GM21529 (cell line): ENCODE results near the gene SDHAF2.
"Not testable (repeated sequence)": the region's sequence is repeated elsewhere in the genome, so short reads cannot be mapped to it uniquely, and the experiment has no call there.

Experiments
- ATAC-seq: cut with Tn5 transposase; IDR thresholded peaks from one replicate; pipeline ENCODE4 v1.9.1; 2021; ENCODE audit not compliant: unreplicated experiment

The SDHAF2 gene

DNA sequence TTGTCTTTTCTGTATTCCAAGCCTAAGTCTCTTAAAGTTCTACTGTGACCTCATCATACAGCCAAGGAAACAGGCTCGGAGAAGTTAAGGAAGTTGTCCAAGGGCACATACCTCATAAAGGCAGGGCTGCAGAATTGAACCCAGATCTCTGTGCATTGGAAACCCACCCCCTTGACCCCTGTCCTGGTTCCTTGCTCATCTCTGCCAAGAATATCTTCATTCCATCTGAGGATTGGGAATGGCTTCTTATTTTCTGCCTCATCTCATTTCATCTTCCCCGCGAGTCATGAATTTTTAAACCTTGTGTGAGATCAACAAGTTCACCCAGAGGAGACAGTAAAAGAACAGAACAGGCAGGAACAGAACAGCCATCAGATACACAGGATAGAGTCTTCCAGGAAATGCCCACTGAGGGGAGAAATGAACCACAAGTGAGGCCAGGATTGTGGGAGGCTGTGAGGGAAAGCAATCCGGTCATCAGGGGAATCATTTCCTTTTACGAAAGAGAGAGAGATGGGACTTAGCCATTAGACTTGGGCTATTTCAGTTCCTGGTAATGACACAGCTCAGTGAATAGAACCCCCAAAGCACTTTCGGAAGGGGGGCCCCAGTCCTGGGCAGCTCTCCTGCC, 44.2 kb downstream of the SDHAF2 start:
- ATAC-seq = no peak

DNA sequence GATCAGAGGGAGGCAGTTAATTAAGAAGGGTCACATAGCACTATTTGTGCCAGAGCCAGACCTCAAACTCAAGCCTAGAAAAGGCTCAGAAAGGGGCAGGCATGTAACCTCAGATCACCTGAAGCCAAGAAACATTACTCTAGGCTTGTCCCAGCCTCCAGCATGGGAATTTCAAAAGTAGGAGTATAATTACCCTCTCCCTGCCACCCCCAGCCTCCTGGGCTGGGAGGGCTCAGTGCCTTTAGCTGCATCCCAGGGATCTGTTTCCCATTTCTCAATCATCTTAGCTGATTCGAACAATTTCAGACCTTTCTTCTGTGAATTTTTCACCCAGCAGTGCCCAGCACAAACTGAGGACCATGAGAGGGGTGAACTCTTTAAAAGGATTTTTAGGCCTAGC, 45.5 kb downstream of the SDHAF2 start:
- no peak for ATAC-seq

GRCh38 chr11:61476371-61476770, 46.4 kb downstream of the SDHAF2 start:
- ATAC-seq = no peak

DNA sequence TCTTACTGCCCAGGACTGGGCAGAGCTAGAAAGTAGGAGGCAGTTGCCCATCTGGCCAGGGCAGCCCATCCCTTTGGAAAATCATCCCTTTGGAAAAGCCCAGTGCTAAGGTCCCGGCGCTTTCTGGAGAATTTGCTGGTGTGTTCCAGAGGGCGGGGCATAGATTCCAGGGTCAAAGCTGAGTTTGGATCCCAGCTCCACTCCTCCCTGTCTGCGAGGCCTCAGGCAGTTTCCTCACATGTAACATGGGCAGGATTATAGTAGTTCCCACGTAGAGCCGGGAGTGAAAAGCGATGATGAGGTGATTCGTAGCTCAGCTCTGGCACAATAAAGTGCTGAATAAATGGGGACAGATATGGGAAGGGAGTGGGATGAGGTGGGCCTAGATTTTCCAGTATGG, 47.2 kb downstream of the SDHAF2 start:
- no peak for ATAC-seq

- no peak for ATAC-seq
Observed at GRCh38 chr11:61477727-61478148, 47.8 kb downstream of the SDHAF2 start.

- ATAC-seq = not testable (repeated sequence)
Observed at GRCh38 chr11:61479360-61480058, 49.6 kb downstream of the SDHAF2 start.

DNA sequence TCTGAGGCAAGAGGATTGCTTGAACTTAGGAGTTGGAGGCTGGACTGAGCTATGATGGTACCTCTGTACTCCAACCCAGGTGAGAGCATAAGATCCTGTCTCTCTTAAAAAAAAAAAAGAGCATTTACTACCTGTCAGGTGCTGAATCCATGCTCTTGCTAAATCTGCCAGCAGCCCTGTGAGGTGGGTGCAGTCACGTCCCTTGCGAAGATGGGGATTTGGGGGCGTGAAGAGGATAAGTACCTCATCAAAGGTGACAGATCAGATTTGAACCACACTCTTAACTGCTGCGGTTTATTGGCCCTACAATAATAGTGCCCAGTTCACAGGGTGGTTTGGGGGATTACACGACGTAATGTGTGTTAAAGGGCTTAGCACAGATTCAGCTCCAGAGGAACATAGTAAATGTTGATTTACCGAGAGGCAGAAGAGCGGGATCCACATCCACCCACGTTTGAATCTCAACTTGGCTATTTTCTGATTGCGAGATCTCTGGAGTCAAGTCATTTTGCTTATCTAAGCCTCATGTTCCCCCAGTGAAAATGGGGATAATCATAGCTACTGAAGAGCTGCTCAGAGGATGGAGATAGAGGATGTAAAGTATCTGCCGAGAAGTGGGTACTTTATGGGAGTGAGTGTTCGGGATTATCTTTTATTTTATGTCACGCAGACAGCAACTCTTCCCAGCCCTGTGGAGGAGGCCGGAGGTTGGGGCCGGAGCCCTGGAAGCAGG, 50.5 kb downstream of the SDHAF2 start:
- no peak for ATAC-seq

DNA sequence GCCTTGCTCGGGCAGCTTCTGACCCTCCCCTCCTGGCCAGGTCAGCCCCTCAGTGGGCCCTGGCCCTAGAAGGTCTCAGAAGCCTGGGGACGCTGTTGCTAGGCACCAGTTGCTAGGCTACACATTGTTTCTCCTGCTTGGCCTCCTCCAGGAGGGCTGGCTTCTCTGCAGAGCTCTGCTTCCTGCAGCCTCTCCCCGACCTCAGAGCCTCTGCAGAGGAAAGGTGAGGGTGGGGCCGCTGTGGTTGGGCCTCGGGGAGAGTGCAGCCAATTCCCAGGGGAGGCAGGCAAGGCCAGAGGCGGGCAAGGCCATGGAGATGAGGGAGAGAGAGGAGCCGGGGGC, 51.0 kb downstream of the SDHAF2 start:
- ATAC-seq = no peak

DNA sequence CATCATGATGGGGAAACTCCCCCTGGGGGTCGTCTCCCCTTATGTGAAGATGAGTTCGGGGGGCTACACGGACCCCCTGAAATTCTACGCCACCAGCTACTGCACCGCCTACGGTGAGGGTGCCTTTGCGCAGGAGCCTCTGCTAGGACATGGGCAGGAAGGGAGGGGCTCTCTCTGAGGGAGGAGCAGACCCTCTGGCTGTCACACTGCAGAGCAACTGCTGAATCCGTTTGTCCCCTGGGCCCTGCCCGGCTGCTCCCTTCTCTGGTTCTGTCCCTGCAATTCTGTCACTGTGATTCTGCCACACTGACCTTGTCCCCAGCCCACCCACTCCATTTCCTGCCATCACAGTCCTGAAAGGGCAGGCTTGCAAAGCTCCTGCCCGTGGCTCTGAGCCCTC, 51.9 kb downstream of the SDHAF2 start:
- no peak for ATAC-seq

GRCh38 chr11:61482513-61482912, 52.6 kb downstream of the SDHAF2 start:
- ATAC-seq = no peak

DNA sequence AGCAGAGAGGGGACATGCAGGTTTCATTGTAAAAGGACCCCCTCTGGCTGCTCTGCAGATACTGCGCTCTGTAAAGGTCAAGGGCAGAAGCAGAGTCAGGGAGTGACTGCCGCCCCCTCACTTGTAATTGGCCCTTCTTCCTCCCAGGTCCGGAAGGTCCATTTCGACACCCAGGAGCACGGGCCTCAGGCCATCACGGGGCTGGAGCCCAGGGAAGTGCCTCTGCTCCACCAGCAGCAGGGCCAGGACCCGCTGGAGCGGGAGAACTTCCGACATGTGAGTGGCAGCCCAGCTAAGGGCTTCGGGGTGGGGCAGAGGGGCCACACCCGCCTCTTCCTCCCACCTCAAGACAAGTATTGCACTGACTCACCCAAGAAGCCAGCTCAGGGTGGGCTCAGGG, 54.6 kb downstream of the SDHAF2 start:
- ATAC-seq = no peak

DNA sequence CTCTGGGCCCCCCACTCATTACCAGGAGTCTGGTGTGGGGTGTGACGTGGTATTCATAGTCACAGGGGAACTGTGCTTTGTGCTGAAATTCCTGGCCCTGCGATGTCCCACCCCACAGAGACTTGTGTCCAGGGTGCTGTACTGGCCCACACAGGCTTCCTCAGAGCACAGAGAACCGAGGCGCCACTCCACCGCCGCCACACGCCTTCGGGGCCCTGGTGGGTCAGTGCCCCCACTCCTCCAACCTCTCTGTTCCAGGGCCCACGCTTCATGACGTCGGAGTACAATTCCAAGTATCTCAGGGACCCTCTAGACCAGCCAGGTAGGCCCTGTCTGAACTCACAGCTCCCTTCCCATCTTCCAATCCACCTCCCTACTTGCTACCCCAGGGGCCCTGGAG, 55.2 kb downstream of the SDHAF2 start:
- no peak for ATAC-seq

DNA sequence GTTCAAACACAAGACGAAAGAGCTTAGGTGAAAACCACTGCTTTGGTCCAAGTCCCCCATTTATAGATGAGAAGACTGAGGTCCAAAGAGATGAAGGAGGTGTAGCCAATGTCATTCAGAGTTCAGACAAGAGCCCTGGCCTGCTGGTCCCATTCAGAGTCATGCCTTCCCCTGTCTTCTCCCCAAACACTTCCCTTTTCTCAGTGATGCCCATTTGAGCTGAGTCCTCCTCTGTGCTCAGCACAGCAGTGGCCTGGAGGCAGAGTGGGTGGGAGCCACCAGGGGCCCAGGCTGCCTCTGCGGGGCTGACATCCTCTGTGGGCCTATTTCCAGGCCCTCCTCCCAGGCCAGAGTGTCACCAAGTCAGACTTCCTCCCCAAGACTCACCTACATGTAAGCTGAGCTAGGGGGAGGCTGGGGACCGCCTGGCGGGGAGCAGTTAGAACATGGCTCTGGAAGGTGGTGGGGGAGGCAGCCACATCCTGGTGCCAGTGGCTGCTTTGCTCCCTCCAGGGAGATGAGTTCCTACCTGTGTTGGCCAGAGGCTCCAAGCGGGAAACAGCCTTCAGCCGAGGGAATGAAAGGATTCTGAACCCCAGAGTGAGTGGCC, 56.2 kb downstream of the SDHAF2 start:
- ATAC-seq = no peak

GRCh38 chr11:61486779-61487178, 56.9 kb downstream of the SDHAF2 start:
- ATAC-seq = no peak

DNA sequence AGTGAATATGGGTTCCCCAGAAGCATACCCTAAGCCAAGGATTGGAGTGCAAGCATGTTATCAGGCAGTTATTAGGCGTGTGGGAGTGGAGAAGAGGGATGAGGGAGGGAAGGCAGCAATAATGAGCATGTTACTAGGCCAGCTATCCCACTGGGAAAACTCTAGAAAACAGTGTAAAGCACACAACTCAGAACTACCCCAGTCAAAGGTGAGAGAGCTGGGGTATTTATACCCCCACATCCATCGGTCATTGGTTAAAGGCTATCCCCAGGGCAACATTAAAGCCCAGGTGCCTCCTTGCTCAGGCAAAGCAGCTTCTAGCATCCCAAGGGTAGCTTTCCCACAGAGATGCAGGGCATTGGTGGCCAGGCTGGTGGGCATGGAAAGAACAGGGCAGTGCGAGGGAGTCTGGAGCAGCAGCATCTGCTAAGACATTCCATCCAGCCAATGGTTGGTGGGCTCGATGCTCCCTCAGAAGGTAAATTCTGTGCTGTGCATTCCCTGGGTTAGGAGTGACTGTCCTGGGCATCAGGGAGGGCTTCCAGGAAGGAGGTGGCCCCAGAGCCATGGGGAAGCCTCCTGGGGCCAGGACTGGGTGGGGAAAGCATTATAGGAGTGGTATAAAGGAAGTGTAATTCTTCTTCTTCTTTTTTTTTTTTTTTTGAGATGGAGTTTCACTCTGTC, 57.6 kb downstream of the SDHAF2 start:
- no peak for ATAC-seq

GRCh38 chr11:61488651-61489291, 58.8 kb downstream of the SDHAF2 start:
- no peak for ATAC-seq

DNA sequence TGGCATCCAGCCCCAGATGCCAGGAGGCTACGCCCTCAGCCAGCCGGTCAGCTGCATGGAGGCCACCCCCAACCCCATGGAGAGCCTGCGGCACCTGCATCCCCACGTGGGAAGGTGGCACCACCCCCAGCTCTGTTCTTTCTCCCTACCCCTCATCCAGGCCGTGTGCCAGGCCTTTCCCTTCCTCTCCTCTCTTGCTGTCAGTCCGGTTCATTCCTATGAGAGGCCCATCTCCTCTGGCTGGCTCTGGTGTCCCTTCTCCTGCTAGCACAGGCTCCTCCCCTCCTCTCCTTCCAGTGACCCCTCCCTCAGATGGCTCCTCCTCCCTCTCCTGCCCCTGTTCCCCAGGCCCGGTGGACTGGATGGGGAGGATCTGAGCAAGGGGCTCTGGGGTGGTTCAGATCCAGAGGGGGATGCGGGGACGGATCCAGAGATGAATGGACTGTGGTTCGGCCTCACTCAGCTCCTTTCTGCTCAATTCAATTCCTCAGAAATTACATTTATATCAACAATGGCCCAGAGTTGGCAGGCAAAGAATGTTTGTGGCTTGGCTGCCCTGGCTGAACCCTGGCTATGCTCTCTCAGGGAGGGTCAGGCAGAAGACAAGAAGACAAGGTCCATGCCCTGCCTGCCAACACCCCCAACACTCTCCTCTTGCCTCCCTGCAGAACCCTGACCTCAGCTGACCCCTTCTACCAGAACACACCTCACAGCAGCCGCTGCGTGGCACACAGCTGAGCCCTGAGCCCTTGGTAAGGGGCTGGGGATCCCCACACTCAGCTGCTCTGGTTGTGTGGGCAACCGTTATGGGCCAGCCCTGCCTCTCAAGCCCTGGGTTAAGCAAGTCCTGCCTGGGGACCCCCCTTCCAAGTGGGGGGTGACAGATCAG, 60.2 kb downstream of the SDHAF2 start:
- no peak for ATAC-seq

- no peak for ATAC-seq
Observed at GRCh38 chr11:61491736-61492395, 61.9 kb downstream of the SDHAF2 start.

DNA sequence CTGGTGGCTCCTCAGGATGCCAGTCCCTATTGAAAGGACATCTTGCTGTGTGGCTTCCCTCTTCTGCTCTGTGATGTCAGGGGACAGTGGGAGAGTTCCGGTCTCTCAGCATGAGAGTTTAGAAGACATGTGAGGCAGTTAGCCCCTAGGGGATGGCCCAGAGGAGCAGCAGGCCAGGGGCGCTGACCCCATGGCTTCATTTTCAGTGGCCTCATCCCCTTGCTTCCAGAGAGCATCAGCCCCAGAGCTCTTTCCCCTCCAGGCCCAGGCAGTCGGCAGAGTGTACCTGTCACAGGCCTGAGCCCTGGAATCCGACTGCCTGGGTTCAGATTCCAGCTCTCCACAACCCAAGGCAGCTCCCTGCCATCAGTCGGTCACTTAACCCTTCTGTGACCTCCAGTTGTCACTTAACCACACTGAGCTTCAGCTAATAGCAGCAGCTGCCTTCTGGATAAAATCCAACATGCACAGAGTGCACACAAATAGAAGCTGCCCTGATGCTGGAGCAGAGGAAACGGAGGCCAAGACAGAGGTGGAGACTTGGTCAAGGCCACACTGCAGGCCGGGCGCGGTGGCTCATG, 64.5 kb downstream of the SDHAF2 start:
- ATAC-seq = no peak
